OCI-LY7 (cell line): ENCODE data around the gene QPRT.

Experiments
- EZH2phosphoT487 ChIP-seq: fragments of 200-600 bp; sonication (generic); IDR thresholded peaks from 2 replicates; pipeline ENCODE4 v1.6.1; 2018; ENCODE audit warnings: low read depth, borderline replicate concordance, mild to moderate bottlenecking, mixed run types, antibody characterized with exemption, low read length, moderate library complexity, mixed read lengths
- TF ChIP-seq, protein P1 (sequence below): fragments of 200-600 bp; sonication (generic); conservative IDR thresholded peaks from 2 replicates; pipeline ENCODE4 v1.5.1; 2014; ENCODE audit warnings: mild to moderate bottlenecking, antibody characterized with exemption, low read length, moderate library complexity, mixed read lengths

DNA sequence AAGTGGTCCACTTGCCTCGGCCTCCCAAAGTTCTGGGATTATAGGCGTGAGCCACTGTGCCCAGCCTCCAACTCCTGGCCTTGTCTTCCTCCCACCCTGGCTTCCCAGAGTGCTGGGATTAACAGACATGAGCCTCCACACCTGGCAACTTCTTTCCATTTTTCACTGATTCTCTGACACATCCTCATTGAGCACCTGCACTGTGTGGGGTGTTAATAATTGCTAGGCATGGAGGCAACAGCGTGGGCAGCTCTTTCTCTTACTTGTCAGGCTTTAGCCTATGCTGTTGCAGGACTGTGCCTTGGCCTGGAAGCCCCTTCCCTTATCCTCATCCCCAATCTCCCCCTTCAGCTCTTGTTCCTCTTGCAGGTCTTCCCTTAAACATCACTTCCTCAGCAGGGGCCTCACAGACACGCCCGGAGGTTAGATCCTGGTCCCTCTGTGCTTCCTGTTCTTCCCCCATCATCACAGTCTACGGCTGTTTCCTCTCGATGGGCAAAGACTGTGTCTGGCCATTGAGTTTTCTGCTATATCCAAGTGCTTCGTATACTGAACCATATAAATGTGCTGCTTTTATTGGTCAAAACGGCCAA lies 7.9 kb downstream of the QPRT start:
- TF ChIP-seq, protein P1, sequence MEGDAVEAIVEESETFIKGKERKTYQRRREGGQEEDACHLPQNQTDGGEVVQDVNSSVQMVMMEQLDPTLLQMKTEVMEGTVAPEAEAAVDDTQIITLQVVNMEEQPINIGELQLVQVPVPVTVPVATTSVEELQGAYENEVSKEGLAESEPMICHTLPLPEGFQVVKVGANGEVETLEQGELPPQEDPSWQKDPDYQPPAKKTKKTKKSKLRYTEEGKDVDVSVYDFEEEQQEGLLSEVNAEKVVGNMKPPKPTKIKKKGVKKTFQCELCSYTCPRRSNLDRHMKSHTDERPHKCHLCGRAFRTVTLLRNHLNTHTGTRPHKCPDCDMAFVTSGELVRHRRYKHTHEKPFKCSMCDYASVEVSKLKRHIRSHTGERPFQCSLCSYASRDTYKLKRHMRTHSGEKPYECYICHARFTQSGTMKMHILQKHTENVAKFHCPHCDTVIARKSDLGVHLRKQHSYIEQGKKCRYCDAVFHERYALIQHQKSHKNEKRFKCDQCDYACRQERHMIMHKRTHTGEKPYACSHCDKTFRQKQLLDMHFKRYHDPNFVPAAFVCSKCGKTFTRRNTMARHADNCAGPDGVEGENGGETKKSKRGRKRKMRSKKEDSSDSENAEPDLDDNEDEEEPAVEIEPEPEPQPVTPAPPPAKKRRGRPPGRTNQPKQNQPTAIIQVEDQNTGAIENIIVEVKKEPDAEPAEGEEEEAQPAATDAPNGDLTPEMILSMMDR = no peak
- no peak for TF ChIP-seq EZH2phosphoT487
